Activated CD8-positive, alpha-beta T cell treated with anti-CD3 and anti-CD28 coated beads for 36 hours (primary cell): Measurements from ENCODE around the gene ADCY5. TPM values are rescaled to one million over a fixed set of nuclear protein-coding genes. Genes with fewer than 3 reads are reported as not detected.
"Not testable (repeated sequence)": the region's sequence is repeated elsewhere in the genome, so short reads cannot be mapped to it uniquely, and the experiment has no call there.

ENCODE experiments used
- ATAC-seq: fragments of 200-7000 bp; cut with Tn5 transposase; one replicate; pipeline ENCODE4 v1.10.0; 2021; ENCODE audit warnings: mild to moderate bottlenecking, moderate library complexity
- CTCF ChIA-PET: fragments of 350-600 bp; sonication (Branson Sonifier 250); formaldehyde crosslinking; loops from one replicate; lab custom pipeline; 2021; ENCODE audit warnings: antibody characterized with exemption; lab: Charles Lee
- POLR2A ChIA-PET: fragments of 350-600 bp; sonication (Branson Sonifier 250); formaldehyde crosslinking; loops from one replicate; lab custom pipeline; 2021; ENCODE audit warnings: antibody characterized with exemption; lab: Charles Lee
- DNase-seq: peaks from one replicate; pipeline ENCODE4 v3.0.0-alpha.2; 2020
- H3K27ac Mint-ChIP-seq: one replicate; pipeline ENCODE4 v1.8.0; 2021; ENCODE audit warnings: mild to moderate bottlenecking, mixed read lengths
- H3K27me3 Mint-ChIP-seq: one replicate; pipeline ENCODE4 v1.8.0; 2021; ENCODE audit warnings: mixed read lengths
- H3K36me3 Mint-ChIP-seq: one replicate; pipeline ENCODE4 v1.8.0; 2021; ENCODE audit warnings: low read depth, mixed read lengths
- H3K4me1 Mint-ChIP-seq: one replicate; pipeline ENCODE4 v1.8.0; 2021; ENCODE audit warnings: low read depth, mixed read lengths
- H3K4me3 Mint-ChIP-seq: one replicate; pipeline ENCODE4 v1.8.0; 2021; ENCODE audit warnings: mild to moderate bottlenecking, moderate library complexity, mixed read lengths
- H3K9me3 Mint-ChIP-seq: one replicate; pipeline ENCODE4 v1.8.0; 2021; ENCODE audit warnings: mixed read lengths
- CTCF ChIP-seq: fragments of 200-600 bp; IDR thresholded peaks from one replicate; pipeline ENCODE4 v1.8.0; 2022; ENCODE audit warnings: antibody characterized with exemption, mild to moderate bottlenecking
- intact Hi-C: fragments of 100-400 bp; cut with micrococcal nuclease; formaldehyde crosslinking; loops from one replicate; pipeline ENCODE4 v1.10.0; 2022
- total RNA-seq, 2 experiments: library from RNA; stranded (reverse); gene quantifications; one replicate each; pipeline ENCODE4 v1.2.3, GENCODE V29; 2021

ADCY5 gene
- total RNA-seq, 2 experiments from 2014 or later = not detected

DNA sequence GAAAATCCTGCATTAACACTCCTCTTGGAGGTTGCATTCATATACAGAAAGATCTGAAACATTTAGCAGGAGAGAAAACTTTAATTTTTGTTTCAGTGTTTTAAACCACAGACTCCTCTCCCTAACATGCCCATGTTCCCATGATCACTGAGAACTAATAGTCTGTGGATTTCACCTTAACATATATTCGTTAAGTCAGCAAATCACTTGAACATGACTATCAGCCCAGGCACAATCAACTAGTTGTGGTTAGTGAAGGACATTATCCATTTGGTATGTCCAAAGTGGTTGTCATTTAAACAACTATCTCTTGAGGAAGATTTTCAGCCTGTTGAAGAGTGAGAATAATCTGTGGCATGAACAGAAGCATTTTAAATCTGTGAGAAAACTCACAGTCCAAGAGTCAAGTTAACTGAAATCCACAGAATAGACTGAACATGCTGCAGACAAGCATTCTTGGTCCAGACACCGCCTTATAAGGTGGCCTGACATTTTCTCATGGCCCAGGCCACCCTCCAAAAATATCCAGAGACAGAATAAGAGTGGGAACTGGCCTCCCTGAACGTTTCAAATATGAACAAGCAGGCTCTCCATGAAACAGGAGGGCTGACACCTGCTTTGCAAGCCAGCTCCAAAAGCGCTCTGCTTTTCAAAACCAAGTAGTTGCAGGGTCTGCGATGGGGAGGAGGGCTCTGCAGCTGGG lies 39.9 kb upstream of the ADCY5 start:
- CTCF ChIA-PET = interaction anchor here (0.7 to 3.5 kb wide), 18 partner anchors 9 to 191 kb away, joined by 3 to 28 read pairs (median 4); partner anchors contain the start of gene ADCY5
- H3K27ac Mint-ChIP-seq = no peak overlapping the region

DNA sequence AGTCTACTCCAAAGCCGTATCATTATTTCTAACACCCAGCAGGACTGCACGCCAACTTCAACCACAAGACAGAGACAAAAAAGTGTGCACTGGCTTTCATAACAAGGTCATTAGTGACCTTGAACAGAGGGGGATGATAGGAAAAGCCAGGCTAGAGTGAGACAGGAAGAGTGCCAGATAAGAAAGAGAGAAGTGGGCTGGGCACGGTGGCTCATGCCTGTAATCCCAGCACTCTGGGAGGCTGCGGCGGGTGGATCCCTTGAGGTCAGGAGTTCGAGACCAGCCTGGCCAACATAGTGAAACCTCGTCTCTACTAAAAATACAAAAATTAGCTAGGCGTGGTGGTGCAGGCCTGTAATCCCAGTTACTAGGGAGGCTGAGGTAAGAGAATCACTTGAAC lies 38.2 kb upstream of the ADCY5 start:
- H3K27ac Mint-ChIP-seq, ATAC-seq, H3K4me1 Mint-ChIP-seq, POLR2A ChIA-PET, H3K4me3 Mint-ChIP-seq, DNase-seq, intact Hi-C loops, H3K27me3 Mint-ChIP-seq, H3K9me3 Mint-ChIP-seq, H3K36me3 Mint-ChIP-seq: not testable (repeated sequence)
- CTCF ChIA-PET = interaction anchor here (1.7 kb wide), 1 partner anchor 110 kb away, joined by 3 read pairs; no protein-coding TSS in a partner anchor

More for the DNA sequence above, 39.9 kb upstream of the ADCY5 start:
- DNase-seq (no peak), ATAC-seq (no peak)
- no peak overlapping the region for H3K4me3 Mint-ChIP-seq
- POLR2A ChIA-PET = no interaction called here
- H3K9me3 Mint-ChIP-seq = no peaks in the 10 kb centered on the region
- no peaks in the 10 kb centered on the region for H3K27me3 Mint-ChIP-seq
- TF ChIP-seq CTCF = no peak
- peaks cover 7% of the 10 kb centered on the region for H3K4me1 Mint-ChIP-seq
- H3K36me3 Mint-ChIP-seq = peaks cover 7% of the 10 kb centered on the region
- intact Hi-C loops = loop anchor here (2.0 kb wide), 1 partner anchor 162 kb away; no protein-coding TSS in a partner anchor

- POLR2A ChIA-PET = no interaction called here
- TF ChIP-seq CTCF = no peak
- no peaks in the 10 kb centered on the region for H3K9me3 Mint-ChIP-seq
- H3K27me3 Mint-ChIP-seq = no peaks in the 10 kb centered on the region
- no peak for DNase-seq
- H3K4me1 Mint-ChIP-seq = no peaks in the 10 kb centered on the region
- CTCF ChIA-PET = no interaction called here
- no peak overlapping the region for H3K4me3 Mint-ChIP-seq
- no peaks in the 10 kb centered on the region for H3K36me3 Mint-ChIP-seq
- H3K27ac Mint-ChIP-seq = no peak overlapping the region
- intact Hi-C loops = no loop called here
- ATAC-seq = no peak
Measured at GRCh38 chr3:123486460-123486859, 37.6 kb upstream of the ADCY5 start.

DNA sequence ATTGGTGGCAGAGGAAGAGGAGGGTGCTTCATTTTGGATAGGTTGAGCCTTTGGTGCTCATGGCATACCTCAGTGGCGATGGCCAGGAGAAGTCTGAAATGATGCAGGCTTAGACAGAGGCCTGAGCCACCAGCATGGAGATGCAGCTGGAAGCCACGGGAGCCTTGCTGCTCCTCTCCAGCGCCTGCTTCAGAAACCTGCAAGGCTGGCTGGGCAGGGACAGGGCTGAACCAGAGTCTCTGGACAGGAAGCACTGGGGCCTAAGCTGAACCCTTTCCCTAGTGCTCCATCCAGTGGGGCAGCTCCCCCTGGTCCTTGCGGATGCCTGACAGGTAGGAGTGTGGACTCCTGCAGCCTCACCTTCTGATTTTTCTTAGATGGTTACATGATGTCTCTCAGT lies 36.7 kb upstream of the ADCY5 start:
- no peaks in the 10 kb centered on the region for H3K9me3 Mint-ChIP-seq
- ATAC-seq (no peak), DNase-seq (no peak)
- POLR2A ChIA-PET = no interaction called here
- H3K27me3 Mint-ChIP-seq = no peaks in the 10 kb centered on the region
- no peak overlapping the region for H3K4me3 Mint-ChIP-seq
- no peak overlapping the region for H3K27ac Mint-ChIP-seq
- TF ChIP-seq CTCF = no peak
- intact Hi-C loops = no loop called here
- no peaks in the 10 kb centered on the region for H3K36me3 Mint-ChIP-seq
- H3K4me1 Mint-ChIP-seq = no peaks in the 10 kb centered on the region
- CTCF ChIA-PET = interaction anchor here (0.6 to 1.6 kb wide), 3 partner anchors 37 to 97 kb away, joined by 3 read pairs; partner anchors contain the start of gene ADCY5

- peaks cover 1% of the 10 kb centered on the region for H3K27me3 Mint-ChIP-seq
- POLR2A ChIA-PET = no interaction called here
- no peak overlapping the region for H3K27ac Mint-ChIP-seq
- no peak overlapping the region for H3K4me3 Mint-ChIP-seq
- no peak for ATAC-seq
- no peaks in the 10 kb centered on the region for H3K4me1 Mint-ChIP-seq
- H3K36me3 Mint-ChIP-seq = no peaks in the 10 kb centered on the region
- intact Hi-C loops = no loop called here
- CTCF ChIA-PET = interaction anchor here (1.0 kb wide), 1 partner anchor 31 kb away, joined by 3 read pairs; no protein-coding TSS in a partner anchor
- DNase-seq = no peak
- no peak for TF ChIP-seq CTCF
- no peaks in the 10 kb centered on the region for H3K9me3 Mint-ChIP-seq
Measured at GRCh38 chr3:123483146-123483545, 34.3 kb upstream of the ADCY5 start.
